Neural progenitor cell (in vitro differentiated cells): ENCODE data around the gene CACTIN. TPM values are rescaled to one million over a fixed set of nuclear protein-coding genes. Genes with fewer than 3 reads are reported as not detected.

Experiments
- DNase-seq: peaks from one replicate; pipeline ENCODE4 v3.0.0-alpha.2; 2016; ENCODE audit warnings: low spot score
- H2AFZ ChIP-seq: fragments of 200-600 bp; sonication (generic); replicated peaks from 2 replicates; pipeline ENCODE4 v1.6.1; 2016; ENCODE audit warnings: antibody characterized with exemption
- H3F3A ChIP-seq: fragments of 200-600 bp; sonication (generic); 2 replicates; pipeline ENCODE4 v1.6.1; 2016; ENCODE audit warnings: antibody characterized with exemption, low read depth
- H3K27ac ChIP-seq: fragments of 200-600 bp; sonication (generic); 2 replicates; pipeline ENCODE4 v1.5.1; 2016; ENCODE audit warnings: mild to moderate bottlenecking
- H3K27me3 ChIP-seq: fragments of 200-600 bp; sonication (generic); 2 replicates; pipeline ENCODE4 v1.6.1; 2016; ENCODE audit warnings: mild to moderate bottlenecking, moderate library complexity
- H3K36me3 ChIP-seq: fragments of 200-600 bp; sonication (generic); 2 replicates; pipeline ENCODE4 v1.5.1; 2016
- H3K4me1 ChIP-seq: fragments of 200-600 bp; sonication (generic); 2 replicates; pipeline ENCODE4 v1.6.1; 2016; ENCODE audit warnings: mixed run types
- H3K4me2 ChIP-seq: fragments of 200-600 bp; sonication (generic); 2 replicates; pipeline ENCODE4 v1.6.1; 2016
- H3K4me3 ChIP-seq: fragments of 200-600 bp; sonication (generic); 2 replicates; pipeline ENCODE4 v1.5.1; 2016
- H3K79me2 ChIP-seq: fragments of 200-600 bp; sonication (generic); 2 replicates; pipeline ENCODE4 v1.6.1; 2016; ENCODE audit warnings: low read depth
- H3K9ac ChIP-seq: fragments of 200-600 bp; sonication (generic); 2 replicates; pipeline ENCODE4 v1.6.1; 2016
- H3K9me3 ChIP-seq: fragments of 200-600 bp; sonication (generic); 2 replicates; pipeline ENCODE4 v1.5.1; 2016; ENCODE audit warnings: low read depth
- H4K20me1 ChIP-seq: fragments of 200-600 bp; sonication (generic); 2 replicates; pipeline ENCODE4 v1.6.1; 2016; ENCODE audit warnings: low read depth
- H3K27ac Mint-ChIP-seq: 3 replicates; pipeline ENCODE4 v1.8.0; 2021; ENCODE audit warnings: mixed read lengths
- H3K27me3 Mint-ChIP-seq: 2 replicates; pipeline ENCODE4 v1.8.0; 2022; ENCODE audit warnings: low read depth, mild to moderate bottlenecking, inconsistent platforms, moderate library complexity, mixed read lengths; ENCODE audit not compliant: insufficient read depth
- H3K36me3 Mint-ChIP-seq: 3 replicates; pipeline ENCODE4 v1.8.0; 2021; ENCODE audit warnings: mixed read lengths
- H3K4me1 Mint-ChIP-seq: 3 replicates; pipeline ENCODE4 v1.8.0; 2021; ENCODE audit warnings: mixed read lengths
- H3K4me3 Mint-ChIP-seq: 3 replicates; pipeline ENCODE4 v1.8.0; 2021; ENCODE audit warnings: mild to moderate bottlenecking, moderate library complexity, mixed read lengths
- H3K9me3 Mint-ChIP-seq: 3 replicates; pipeline ENCODE4 v1.8.0; 2020; ENCODE audit warnings: mixed read lengths
- EZH2 ChIP-seq: fragments of 200-600 bp; sonication (generic); IDR thresholded peaks from 2 replicates; pipeline ENCODE4 v1.6.1; 2017; ENCODE audit warnings: antibody characterized with exemption, mild to moderate bottlenecking, moderate library complexity
- EZH2phosphoT487 ChIP-seq: fragments of 200-600 bp; sonication (generic); IDR thresholded peaks from 2 replicates; pipeline ENCODE4 v1.6.1; 2017; ENCODE audit warnings: antibody characterized with exemption
- small RNA-seq: library from RNA; depleted of rRNA; stranded (forward); fragments of <200 nt; gene quantifications from one replicate; pipeline ENCODE3, GENCODE V24; 2015
- total RNA-seq: library from RNA; depleted of rRNA; stranded (reverse); fragments of >200 nt; gene quantifications from 2 replicates; pipeline ENCODE4 v1.2.3, GENCODE V29; 2015; ENCODE audit warnings: low replicate concordance
- TF ChIP-seq, protein P1 (sequence below): fragments of 200-600 bp; sonication (generic); IDR thresholded peaks from 2 replicates; pipeline ENCODE4 v1.5.1; 2017; ENCODE audit warnings: antibody characterized with exemption, mild to moderate bottlenecking

CACTIN gene
- total RNA-seq, 1 donor from 2014 or later: 6.0 TPM

DNA sequence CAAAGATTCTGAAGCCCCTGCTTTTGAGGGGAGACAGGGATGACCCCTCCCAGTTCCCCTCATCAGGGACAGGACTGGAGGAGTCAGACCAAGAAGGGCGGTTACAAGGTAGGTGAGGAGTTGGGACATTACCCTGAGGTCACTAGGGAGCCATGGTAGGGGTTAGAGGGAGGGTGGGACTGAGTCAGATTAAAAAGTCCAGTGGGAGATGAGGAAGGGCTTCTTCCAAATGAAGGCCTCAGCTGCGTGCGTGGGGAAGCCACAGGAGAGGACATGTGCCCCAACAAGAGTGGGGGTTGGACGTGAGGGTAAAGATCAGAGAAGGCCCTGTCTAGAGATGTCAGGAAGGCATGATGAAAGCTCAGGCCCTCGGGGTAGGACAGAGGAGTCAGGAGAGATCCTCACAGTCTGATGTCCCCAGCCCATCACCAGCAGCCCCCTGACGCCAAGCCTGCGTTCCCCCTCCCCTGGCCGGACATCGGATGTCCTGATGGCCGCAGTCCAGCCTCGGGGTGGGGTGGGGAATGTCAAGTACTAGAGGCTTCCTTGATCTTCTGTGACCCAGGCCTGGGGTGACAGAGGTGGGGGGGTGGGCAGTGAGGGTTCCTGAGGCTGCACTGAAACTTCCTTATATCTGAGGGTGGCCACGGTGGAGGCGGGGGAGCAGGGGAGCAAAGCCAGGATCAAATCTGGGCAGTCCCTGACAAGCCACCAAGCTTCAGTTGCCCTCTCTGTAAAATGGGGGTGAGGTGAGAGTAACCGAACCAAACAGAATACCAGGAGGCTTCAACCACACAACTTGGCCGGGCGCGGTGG lies 62.7 kb downstream of the CACTIN start:
- no peak overlapping the region for H3K27ac Mint-ChIP-seq
- Histone ChIP-seq H4K20me1 (no peaks in the 10 kb centered on the region), H3F3A (no peaks in the 10 kb centered on the region), H3K27me3 (peaks cover 1% of the 10 kb centered on the region), H3K4me2 (no peak overlapping the region), H2AFZ (no peak overlapping the region), H3K4me3 (no peak overlapping the region), H3K9ac (no peak overlapping the region), H3K9me3 (no peaks in the 10 kb centered on the region), H3K4me1 (no peaks in the 10 kb centered on the region), H3K79me2 (no peaks in the 10 kb centered on the region), H3K36me3 (no peaks in the 10 kb centered on the region), H3K27ac (no peak overlapping the region)
- peaks cover 4% of the 10 kb centered on the region for H3K4me1 Mint-ChIP-seq
- H3K36me3 Mint-ChIP-seq: no peaks in the 10 kb centered on the region
- H3K27me3 Mint-ChIP-seq: peaks cover 6% of the 10 kb centered on the region
- H3K4me3 Mint-ChIP-seq: no peak overlapping the region
- TF ChIP-seq, protein P1, sequence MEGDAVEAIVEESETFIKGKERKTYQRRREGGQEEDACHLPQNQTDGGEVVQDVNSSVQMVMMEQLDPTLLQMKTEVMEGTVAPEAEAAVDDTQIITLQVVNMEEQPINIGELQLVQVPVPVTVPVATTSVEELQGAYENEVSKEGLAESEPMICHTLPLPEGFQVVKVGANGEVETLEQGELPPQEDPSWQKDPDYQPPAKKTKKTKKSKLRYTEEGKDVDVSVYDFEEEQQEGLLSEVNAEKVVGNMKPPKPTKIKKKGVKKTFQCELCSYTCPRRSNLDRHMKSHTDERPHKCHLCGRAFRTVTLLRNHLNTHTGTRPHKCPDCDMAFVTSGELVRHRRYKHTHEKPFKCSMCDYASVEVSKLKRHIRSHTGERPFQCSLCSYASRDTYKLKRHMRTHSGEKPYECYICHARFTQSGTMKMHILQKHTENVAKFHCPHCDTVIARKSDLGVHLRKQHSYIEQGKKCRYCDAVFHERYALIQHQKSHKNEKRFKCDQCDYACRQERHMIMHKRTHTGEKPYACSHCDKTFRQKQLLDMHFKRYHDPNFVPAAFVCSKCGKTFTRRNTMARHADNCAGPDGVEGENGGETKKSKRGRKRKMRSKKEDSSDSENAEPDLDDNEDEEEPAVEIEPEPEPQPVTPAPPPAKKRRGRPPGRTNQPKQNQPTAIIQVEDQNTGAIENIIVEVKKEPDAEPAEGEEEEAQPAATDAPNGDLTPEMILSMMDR: no peak
- TF ChIP-seq EZH2phosphoT487 (no peak), EZH2 (no peak)
- H3K9me3 Mint-ChIP-seq: no peaks in the 10 kb centered on the region
- DNase-seq: no peak

Small RNA genes lying within 50 kb of the gene (small RNA-seq; reads per million reads assigned to genes)
- not detected for gene AC005786.1

Other genes starting within 250 kb of the CACTIN start
- 0.81 and 1.7 TPM in 2 replicates for gene SMIM24, start 146.3 kb downstream of the CACTIN start, total RNA-seq
- gene SMIM44, start 143.3 kb downstream of the CACTIN start, total RNA-seq: not detected in 2 replicates
- 0.69 and 12.1 TPM in 2 replicates for gene DOHH, start 126.1 kb downstream of the CACTIN start, total RNA-seq
- gene FZR1, start 120.5 kb downstream of the CACTIN start, total RNA-seq: 16.4 and 56.1 TPM in 2 replicates
- gene TEKTIP1, start 87.6 kb downstream of the CACTIN start, total RNA-seq: not detected in 2 replicates
- 34.1 and 47.6 TPM in 2 replicates for gene MFSD12, start 69.2 kb downstream of the CACTIN start, total RNA-seq
- 51.4 and 135 TPM in 2 replicates for gene HMG20B, start 53.8 kb downstream of the CACTIN start, total RNA-seq
- gene GIPC3, start 41.3 kb downstream of the CACTIN start, total RNA-seq: 0.09 TPM in 1 of 2 replicates, not detected in the other
- 0.09 TPM in 1 of 2 replicates, not detected in the other for gene TBXA2R, start 19.9 kb downstream of the CACTIN start, total RNA-seq
- gene PIP5K1C, start 73.7 kb upstream of the CACTIN start, total RNA-seq: 8.6 and 26.6 TPM in 2 replicates
- gene TJP3, start 81.6 kb upstream of the CACTIN start, total RNA-seq: 14.7 and 32.5 TPM in 2 replicates
- 17.3 and 41.1 TPM in 2 replicates for gene APBA3, start 134.9 kb upstream of the CACTIN start, total RNA-seq
- gene MRPL54, start 135.9 kb upstream of the CACTIN start, total RNA-seq: 15.1 and 21.4 TPM in 2 replicates
- gene RAX2, start 145.4 kb upstream of the CACTIN start, total RNA-seq: not detected in 2 replicates
- gene MATK, start 159.6 kb upstream of the CACTIN start, total RNA-seq: 2.4 and 2.8 TPM in 2 replicates
- 8.9 and 20.4 TPM in 2 replicates for gene ZFR2, start 242.2 kb upstream of the CACTIN start, total RNA-seq